Umbilical cord (tissue), 2 donors: ENCODE measurements around the gene USP40. TPM values are rescaled to one million over a fixed set of nuclear protein-coding genes. Genes with fewer than 3 reads are reported as not detected.
A peak's percentile ranks its signal among the peaks of the same experiment; 100 is the strongest.

Source experiments
- DNase-seq: peaks from one replicate; pipeline ENCODE4 v3.0.0-alpha.2; 2015; ENCODE audit warnings: low spot score
- total RNA-seq: library from RNA; depleted of rRNA; stranded (reverse); fragments of >200 nt; gene quantifications from one replicate; pipeline ENCODE4 v1.2.3, GENCODE V29; 2014; ENCODE audit warnings: low replicate concordance; ENCODE audit not compliant: insufficient read depth

USP40 gene
- total RNA-seq, 1 donor from 2014 or later, result 33.2 TPM

DNA sequence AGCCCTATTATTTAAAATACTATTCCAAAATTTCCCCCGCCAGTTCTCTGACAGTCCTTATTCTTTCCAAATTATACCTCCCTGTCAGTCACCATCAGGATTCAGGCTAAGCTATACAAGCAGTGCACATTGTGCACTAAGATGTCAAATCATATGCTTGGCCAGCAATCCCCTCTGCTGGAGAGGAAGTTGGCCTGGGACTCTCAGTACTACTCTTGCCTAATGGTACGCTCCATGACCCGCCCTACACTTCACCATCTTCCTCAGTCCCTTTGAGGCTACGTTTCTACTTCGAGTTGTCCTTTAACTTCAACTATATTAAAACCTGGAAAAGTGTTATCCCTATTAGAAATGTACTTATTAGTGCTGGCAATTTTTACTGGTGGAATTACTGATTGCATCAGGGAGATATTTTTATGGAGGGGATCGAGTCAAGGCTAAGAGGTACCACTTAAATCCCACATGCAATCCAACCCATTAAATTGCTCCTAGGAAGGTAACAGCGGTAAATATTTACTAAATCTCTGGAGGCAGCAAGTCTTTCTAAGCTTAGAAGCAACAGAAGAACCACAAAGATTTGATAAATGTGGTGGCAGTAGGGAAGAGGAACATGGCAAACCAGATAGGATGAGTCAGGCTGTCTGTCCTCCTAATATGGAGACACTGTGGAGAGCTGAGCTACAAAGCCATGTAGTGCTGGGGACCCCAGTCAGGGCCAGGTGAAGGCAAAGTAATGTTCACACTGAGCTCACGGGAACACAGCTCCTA is 2.7 kb downstream of the USP40 start:
- DNase-seq, result no peak

DNA sequence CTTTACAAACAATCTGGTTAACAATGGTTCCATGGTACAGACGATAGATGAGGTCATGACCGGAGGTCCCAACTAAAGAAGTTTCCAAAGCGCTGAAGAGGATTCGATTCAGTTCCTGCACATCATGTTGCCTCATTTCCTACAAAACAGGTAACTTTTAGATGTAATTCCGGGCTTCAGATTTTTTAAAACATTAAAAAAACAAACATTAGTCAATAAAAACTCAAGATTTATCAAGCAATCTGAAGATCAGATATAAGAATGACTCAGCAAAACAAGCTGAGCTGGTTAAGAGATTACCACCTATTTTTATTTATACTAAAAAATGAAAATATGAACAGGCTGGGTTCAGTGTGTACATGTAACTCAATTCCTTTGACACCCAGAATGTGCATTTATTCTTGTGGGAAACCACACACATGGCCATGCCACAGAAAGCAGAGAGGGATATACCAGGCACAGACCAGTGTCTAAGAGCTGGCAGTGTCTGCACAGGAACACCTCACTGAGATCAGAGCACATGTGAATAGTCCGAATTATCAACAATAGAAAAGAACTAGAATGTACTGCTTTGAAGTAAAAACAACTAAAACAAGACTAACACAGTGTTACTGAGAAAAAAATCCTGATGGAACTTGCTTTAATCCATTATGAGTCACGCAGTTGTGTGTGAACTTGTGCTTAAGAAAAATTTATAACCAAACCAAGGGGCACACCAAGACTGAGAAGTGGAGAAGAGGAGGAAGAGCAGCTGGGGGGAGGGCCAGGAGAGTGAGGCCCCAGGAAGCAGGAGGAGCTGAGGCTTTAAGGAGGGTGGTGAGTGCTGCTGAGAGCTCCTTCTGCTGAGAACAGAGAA is 9.5 kb downstream of the USP40 start:
- peak; percentile 52 for DNase-seq

DNA sequence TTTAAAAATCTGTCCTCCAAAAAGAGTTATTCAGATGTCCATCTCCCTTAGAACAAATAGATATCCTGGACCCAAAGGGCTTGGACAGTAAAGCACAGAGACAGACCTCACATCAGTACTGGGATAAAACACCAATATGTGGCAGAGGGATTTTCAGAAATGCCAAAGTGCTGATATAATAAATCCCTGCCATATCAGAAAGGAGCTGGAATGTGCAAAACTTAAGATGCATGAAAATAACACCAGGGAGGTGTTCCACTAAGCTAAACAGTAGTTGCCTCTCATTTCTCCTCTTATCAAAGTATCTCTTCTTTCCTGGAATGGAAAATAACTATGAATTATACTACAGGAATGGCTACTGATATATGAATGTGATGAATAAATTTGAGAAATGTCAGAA is 13.2 kb downstream of the USP40 start:
- peak; percentile 5 for DNase-seq

DNA sequence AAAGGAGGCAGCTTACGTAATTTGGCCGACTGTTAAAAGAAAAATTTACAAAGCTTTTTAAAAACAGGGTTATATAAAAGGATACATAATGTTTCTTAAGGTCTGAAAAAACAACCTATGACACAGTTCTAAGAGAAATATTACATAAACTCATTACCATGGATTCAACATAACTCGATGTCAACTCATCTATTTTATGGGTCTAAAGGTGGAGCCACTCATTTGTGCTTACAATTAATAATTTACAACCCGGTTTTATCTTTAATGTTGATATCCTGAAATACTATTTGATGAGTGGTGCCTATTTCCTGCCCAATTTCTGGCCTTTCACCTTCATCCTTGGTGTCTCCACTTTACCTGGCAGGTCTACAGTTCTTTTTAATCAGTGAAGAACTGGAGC is 15.1 kb downstream of the USP40 start:
- DNase-seq, result no peak

DNA sequence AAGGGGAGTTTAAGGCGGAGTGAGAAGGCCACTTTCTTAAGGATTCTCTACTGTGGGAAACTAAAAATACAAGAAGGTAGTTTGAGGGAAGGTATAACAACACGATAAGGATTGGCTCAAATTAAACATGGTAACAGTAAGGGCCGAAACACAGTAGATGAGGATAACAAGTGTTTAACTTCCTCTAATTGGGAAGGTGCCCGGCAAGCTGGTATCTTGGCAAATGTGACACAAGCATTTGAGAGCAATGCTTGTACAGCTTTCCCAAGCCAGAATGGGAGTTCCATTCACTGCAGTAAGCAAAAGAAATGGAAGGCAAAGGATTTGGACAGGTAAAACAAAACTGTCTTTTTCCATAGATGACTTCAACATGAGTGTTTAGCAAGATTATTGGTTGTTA is 19.8 kb downstream of the USP40 start:
- no peak for DNase-seq

DNA sequence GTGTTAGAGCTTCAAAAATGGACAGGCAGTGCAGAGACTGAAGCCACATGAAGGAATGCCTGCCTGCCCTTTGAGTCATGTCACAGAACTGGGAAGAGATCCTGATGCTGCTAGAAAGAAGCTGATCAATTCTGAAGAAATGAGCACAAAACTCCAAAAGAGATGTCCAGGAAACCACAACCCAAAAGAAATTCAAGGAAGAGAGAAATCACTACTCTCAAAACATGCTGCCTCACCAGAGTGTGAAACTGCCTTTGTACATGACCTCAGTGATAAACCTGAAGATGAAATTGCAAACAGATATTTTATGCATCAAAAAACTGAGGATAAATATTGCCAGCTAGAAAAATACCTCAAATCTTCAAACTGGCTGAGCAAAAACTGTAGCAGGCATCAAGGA is 20.5 kb downstream of the USP40 start:
- no peak for DNase-seq

DNA sequence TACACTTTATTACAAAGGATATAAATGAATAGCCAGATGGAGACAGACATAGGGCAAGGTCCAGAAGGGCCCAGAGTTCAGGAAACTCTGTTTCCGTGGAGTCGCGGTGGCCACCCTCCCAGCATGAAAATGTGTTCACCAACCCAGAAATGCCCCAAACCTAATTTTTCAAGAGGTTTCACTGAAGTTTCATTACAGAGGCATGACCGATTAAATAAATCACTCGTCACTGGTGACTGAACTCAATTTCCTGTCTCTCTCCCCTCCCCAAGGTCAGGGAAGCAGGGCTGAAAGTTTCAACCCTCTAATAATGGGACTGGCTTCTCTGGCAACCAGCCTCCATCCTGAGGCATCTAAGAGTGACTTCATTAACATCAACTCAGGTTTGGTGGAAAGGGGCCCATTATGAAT is 22.4 kb downstream of the USP40 start:
- DNase-seq, result no peak

DNA sequence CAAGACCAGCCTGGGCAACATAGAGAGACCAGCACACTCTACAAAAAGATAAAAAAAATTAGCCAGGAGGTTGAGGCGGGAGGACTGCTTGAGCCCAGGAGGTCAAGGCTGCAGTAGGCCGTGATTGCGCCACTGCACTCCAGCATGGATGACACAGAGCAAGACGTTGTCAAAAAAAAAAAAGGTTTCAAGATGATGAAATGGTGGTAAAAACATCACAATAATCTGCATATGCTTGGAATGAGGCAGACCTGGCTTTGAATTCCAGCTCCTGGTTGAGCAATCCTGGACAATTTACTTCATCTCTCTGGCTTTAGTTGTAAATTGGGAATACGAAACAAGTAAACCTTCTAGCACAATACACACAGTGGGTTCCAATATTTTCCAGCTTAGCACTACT is 24.1 kb downstream of the USP40 start:
- DNase-seq, result no peak

DNA sequence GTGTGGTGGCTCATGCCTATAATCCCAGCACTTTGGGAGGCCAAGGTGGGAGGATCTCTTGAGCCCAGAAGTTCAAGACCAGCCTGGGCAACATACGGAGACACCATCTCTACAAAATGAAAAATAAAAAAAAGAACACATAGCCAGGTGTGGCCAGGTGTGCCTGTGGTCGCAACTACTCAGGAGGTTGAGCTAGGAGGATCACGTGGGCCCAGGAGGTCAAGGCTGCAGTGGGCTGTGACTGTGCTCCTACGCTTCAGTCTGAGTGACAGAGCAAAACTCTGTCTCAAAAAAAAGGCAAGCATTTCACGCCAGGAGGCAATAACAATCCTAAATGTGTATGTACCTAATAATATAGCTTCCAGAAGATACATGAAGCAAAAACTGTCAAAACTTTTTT is 27.8 kb downstream of the USP40 start:
- DNase-seq, result no peak

DNA sequence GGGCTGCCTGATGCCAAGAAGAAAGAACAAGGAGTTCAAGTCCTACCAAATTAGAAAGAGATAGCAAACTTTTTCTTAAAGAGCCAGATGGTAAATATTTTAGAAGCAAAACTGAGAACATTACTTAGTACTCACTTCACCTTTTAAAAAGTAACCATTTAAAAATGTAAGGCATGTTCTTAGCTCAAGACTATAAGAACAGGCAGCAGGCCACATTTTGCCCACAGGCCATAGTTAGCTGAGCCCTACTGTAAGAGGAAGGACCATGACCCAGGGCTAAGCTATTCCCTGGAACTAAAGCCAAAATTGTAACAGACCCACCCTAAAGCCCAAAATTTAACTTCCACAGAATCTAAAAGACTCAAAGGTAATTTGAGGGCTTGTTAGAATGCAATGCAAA is 31.3 kb downstream of the USP40 start:
- DNase-seq, result no peak

DNA sequence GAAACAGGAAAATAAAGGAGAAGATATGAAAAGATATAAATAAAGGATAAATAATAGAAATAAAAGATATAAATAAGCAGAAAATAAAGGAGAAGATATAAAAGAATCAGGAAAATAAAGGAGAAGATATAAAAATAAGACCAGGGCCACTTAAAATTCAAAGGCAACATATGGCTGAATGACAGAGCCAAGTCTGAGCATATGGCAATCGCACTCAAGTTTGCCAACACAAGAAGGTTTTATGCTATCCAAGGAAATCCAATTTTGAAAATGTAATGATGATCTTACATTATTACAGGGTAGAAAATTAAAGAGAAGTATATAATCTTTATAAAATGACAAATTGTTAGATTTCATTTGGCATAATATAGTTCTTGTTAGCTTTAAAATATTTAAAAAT is 33.6 kb downstream of the USP40 start:
- no peak for DNase-seq

DNA sequence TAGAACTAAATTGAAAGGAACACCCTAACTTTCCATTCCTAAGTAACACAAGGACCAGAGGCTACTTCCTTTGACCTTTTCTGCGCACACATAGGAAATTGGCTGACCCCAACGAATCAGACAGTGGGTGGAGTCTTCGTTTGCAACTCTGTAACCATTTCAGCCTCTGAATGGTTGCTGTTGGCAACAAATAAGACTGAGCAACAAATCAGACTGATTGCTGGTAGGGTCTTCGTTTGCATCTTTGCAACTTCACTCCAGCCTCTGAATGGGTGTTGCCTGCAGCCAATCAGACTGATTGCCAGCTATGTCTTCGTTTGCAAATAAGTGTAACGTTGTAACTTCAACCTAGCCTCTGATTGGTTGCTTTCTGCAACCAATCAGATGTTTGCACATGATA is 34.6 kb downstream of the USP40 start:
- DNase-seq, result no peak

DNA sequence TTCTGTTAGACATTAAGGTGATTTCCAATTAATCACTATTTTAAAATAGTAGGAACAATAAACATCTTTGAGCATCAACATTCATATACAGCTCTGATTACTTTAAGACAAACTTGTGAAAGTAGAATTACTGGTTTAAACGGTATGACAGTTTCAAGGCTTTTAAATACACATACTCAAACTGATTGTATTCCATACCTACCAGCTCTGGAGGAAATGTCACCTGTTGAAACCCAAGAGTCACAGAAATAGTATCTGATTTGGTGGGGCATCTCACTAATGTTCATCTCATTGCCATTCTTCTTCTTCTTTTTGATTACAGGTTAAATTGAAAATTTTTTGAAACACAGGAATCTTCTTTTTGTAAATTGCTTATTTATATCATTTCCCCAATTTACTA is 36.2 kb downstream of the USP40 start:
- DNase-seq, result no peak

DNA sequence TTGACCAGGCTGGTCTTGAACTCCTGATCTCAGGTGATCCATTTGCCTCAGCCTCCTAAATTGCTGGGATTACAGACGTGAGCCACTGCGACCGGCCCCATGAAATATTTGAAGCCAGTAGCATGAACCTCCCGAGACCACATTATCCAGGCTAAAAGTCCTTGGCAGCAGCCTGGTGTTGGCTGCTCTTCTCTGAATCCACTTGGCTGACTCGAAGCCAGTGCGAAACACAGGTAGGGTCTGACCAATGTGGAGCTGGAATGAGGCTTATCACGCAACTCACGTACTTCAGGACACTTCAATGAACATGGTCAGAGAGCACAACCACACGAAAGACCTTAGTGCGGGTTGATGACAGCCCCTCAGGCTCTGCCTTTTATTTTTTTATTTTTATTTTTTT is 38.4 kb downstream of the USP40 start:
- DNase-seq, result no peak

DNA sequence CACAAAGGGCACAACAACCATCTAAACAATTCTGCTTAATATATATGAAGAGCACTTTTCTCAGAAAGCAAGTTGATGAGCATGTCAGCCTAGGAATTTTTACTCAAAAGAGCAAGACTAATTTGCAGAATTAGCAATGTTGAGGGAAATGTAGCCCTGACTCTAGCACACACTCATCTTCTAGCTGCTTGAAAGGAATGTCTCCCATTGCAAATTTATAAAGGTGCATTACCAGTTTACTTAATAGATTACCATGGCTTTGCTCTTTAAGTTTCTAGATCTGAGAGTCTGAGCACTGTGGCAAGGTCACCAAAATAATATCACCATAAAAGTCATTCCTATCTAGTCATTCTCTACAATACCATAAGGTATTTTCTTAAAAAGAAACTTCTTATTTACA is 40.8 kb downstream of the USP40 start:
- DNase-seq, result no peak

DNA sequence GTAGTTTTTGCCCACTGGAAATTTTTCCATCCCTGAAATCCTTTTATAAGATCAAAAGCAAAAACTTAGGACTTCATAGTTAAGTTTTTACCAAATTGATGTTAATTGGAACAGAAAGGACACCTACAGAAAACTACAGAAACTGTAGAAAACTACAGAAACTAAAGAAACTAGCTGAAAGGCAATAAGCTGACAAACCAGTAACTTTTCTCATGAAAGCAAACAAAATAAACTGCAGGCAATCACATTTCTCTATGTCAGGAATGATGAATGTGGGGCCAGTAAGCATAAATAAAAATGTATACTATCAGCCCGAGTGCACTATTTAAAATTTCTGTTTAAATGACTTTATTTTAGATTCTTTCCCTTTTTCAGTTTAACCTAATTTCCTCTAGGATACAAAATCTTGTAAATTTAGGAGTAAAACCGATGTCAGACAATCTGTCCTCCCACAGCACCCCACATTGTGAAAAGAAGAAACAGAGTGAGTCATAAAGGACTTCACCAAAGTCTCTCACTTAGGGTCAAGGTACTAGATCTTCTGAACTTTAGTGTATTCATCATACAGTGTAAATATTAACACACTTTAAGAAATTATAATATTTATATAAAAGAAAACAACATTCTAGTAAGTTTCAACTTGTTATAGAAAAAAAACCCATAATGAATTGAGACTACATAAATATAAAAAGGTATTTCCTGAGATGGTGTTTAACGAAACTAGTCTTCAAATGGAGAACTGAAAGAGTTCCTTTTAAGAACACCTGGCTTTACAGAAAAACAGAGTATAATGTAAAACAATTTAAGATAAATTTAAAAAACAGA is 46.6 kb downstream of the USP40 start:
- no peak for DNase-seq

DNA sequence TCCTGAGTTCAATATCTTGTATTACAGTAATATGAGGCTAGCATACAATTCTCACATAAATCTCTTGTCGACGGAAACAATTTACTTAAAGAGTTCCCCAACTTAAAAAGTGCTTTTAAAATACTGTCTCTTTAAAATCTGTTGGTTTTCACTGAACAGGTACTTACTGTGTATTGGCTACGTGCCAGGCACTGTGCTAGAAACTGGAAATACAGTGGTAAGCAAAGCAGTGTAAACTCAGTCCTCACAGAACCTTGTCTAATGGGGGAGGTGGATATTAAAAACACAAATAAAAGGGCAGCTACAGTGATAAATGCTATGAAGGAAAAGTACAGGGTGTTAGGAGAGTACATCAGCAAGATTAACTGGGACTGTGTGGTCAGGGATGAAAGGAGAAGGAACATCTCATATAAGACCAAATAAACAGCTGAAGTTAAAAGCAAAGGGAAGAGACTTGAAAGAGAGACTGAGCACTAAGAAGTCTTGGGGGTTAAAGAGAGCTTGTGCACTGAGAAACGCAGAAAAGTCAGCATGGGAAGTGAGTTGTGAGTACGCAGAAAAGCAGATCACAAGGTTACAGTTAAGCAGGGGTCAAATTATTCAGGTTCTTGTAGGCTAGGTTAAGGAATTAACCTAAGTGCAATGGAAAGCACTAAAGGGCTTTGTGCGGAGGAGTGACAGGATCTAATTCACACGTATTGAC is 52.5 kb downstream of the USP40 start:
- DNase-seq, result peak; percentile 45

DNA sequence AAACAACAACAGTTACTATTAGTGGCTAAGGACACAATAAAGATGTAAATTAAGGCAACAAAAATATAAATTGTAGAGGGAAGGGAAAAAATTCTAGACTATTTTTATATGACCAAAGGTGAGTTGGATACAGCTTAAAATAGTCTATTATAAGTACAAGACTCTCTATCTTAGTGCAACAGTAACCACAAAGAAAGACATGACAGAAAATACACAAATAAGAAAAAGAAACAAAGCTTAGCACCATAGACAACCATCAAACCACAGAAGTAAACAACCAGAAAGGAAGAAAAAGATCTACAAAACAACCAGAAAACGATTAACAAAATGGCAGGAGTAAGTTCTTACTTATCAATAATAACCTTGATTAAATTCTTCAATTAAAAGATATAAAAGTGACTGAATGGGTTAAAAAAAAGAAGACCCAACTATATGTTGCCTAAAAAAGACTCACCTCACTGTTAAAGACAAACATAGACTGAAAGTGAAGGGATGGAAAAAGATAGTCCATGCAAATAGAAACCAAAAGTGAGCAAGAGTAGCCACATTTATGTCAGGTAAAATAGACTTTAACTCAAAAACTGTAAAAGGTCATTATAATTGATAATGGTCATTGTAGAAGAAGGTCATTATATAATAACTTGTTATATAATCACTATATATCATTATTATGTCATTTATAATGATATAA is 62.5 kb downstream of the USP40 start:
- no peak for DNase-seq

DNA sequence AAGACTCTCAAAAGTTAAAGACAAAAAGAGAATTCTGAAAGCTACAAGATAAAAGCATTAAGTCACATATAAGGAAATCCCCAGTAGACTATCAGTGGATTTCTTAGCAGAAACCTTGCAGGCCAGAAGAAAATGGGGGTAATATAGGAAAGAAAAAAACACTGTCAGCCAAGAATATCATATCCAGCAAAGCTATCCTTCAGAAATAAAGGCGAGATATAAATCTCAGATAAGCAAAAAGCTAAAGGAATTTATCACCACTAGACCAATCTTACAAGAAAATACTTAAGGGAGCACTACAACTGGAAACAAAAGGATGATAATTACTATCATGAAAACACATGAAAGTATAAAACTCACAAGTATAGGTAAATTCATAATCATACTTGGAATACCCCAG is 63.1 kb downstream of the USP40 start:
- DNase-seq, result no peak

DNA sequence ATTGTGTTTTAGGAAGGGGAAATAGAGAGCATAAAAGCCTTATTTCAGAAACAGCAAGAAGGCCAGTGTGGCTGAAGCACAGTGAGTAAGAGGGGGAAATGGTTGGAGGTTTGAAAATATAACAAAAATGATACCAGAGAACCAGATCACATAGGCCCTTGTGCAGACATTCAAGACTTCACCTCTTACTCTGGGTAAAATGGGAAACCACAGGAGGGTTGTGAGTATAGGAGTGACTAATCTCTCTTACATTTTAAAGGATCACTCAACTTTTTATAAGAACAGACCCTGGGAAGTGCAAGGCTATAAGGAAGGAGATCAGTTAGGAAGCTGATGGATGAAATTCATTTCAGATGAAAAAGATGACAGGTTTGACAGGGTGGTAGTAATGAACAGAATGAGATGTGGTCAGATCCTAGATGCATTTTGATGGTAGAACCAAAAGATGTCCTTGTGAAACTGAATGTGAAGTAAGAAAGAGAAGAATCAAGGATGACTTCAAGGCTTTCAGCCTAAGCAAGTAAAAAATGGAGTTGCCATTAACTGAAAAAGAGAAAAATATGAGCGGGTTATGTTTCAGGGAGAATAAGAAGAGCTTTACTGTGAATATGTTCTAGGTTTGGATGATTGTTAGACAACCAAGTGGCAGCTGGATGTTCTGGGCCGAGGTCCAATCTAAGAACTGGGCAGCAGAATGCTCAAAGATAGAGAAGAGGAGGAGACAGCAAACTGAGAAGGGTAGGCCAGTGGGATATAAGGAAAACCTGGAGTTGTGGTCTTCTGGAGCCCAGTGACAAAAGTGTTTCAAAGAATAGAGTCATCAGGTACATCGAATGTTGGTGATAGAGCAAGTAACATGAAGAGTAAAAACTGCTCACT is 65.1 kb downstream of the USP40 start:
- DNase-seq, result no peak
